SJCRH30 (cell line): ENCODE results near the gene ITGB8. TPM values are rescaled to one million over a fixed set of nuclear protein-coding genes. Genes with fewer than 3 reads are reported as not detected.

ENCODE experiments used
- DNase-seq, 2 experiments: peaks; one replicate each; pipeline ENCODE4 v3.0.0-alpha.2; 2015 to 2020
- H3K27ac ChIP-seq: fragments of 250-450 bp; sonication (Bioruptor Pico); 2 replicates; pipeline ENCODE4 v1.5.1; 2020; ENCODE audit warnings: mild to moderate bottlenecking, moderate library complexity
- H3K27me3 ChIP-seq: fragments of 250-450 bp; sonication (Bioruptor Pico); 2 replicates; pipeline ENCODE4 v1.5.1; 2020; ENCODE audit warnings: mild to moderate bottlenecking, moderate library complexity
- H3K36me3 ChIP-seq: fragments of 250-450 bp; sonication (Bioruptor Pico); 2 replicates; pipeline ENCODE4 v1.5.1; 2020; ENCODE audit warnings: mild to moderate bottlenecking, moderate library complexity
- H3K4me1 ChIP-seq: fragments of 250-450 bp; sonication (Bioruptor Pico); 2 replicates; pipeline ENCODE4 v1.5.1; 2020; ENCODE audit warnings: mild to moderate bottlenecking, moderate library complexity
- H3K4me3 ChIP-seq: fragments of 250-450 bp; sonication (Bioruptor Pico); 2 replicates; pipeline ENCODE4 v1.5.1; 2020; ENCODE audit warnings: mild to moderate bottlenecking, moderate library complexity
- H3K9me3 ChIP-seq: fragments of 250-450 bp; sonication (Bioruptor Pico); replicated peaks from 2 replicates; pipeline ENCODE4 v1.5.1; 2020; ENCODE audit warnings: mild to moderate bottlenecking, moderate library complexity
- total RNA-seq: library from RNA; depleted of rRNA; stranded (reverse); fragments of >200 nt; shearing (Covaris generic); gene quantifications from 2 replicates; pipeline ENCODE4 v1.2.3, GENCODE V29; 2014; rRNA removed

ITGB8 gene
- 35.0 and 40.0 TPM in 2 replicates for total RNA-seq

- Histone ChIP-seq H3K4me3 (peak within 1 kb of the TSS; percentile 87), H3K27ac (peak within 1 kb of the TSS; percentile 98)
Observed at GRCh38 chr7:20330239-20330927, at the start of gene ITGB8. ITGB8 (plus strand) TSS chr7:20330900; CDS start chr7:20331807, 907 bp downstream.

GRCh38 chr7:20282959-20283358, 47.7 kb upstream of the ITGB8 start:
- no peaks in the 10 kb centered on the region for H3K36me3 ChIP-seq
- no peak for DNase-seq
- no peak overlapping the region for H3K4me3 ChIP-seq
- H3K27ac ChIP-seq, result no peak overlapping the region
- no peaks in the 10 kb centered on the region for H3K4me1 ChIP-seq
- H3K9me3 ChIP-seq, result no peaks in the 10 kb centered on the region
- no peaks in the 10 kb centered on the region for H3K27me3 ChIP-seq

More at GRCh38 chr7:20330239-20330927, at the start of gene ITGB8:
- Histone ChIP-seq H3K9me3 (no peaks in the 10 kb centered on the region), H3K27me3 (no peaks in the 10 kb centered on the region), H3K4me1 (peaks cover 4% of the 10 kb centered on the region; the same call in 1 of the 2 replicates), H3K36me3 (no peaks in the 10 kb centered on the region)
- DNase-seq, result peak; percentile 95 to 96

GRCh38 chr7:20283385-20283784, 47.3 kb upstream of the ITGB8 start:
- Histone ChIP-seq H3K27ac (no peak overlapping the region), H3K4me3 (no peak overlapping the region), H3K27me3 (no peaks in the 10 kb centered on the region), H3K9me3 (no peaks in the 10 kb centered on the region), H3K4me1 (no peaks in the 10 kb centered on the region), H3K36me3 (no peaks in the 10 kb centered on the region)
- no peak for DNase-seq

GRCh38 chr7:20284003-20284770, 46.5 kb upstream of the ITGB8 start:
- no peak for DNase-seq
- no peak overlapping the region for H3K4me3 ChIP-seq
- H3K27me3 ChIP-seq, result no peaks in the 10 kb centered on the region
- H3K9me3 ChIP-seq, result no peaks in the 10 kb centered on the region
- H3K27ac ChIP-seq, result no peak overlapping the region
- H3K4me1 ChIP-seq, result no peaks in the 10 kb centered on the region
- no peaks in the 10 kb centered on the region for H3K36me3 ChIP-seq

DNA sequence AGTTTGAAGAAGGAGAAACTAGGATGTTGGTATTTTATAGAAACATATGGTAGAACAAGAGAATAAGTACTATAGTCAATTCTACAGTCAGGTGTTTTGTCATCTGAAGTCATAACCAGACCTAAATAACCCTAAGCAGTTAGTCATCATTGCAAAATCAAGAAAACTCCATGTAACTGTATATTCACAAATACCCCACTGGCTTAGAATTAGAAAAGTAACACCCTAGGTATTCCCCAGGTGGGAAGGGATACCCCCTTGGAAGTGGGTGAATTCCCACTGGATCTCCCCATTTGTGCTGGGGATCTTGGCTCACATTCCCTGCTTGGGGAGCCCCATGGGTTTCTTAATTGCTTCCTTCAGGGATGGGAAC, 45.9 kb upstream of the ITGB8 start:
- H3K27me3 ChIP-seq, result no peaks in the 10 kb centered on the region
- no peak overlapping the region for H3K4me3 ChIP-seq
- H3K9me3 ChIP-seq, result no peaks in the 10 kb centered on the region
- no peak for DNase-seq
- no peak overlapping the region for H3K27ac ChIP-seq
- no peaks in the 10 kb centered on the region for H3K4me1 ChIP-seq
- H3K36me3 ChIP-seq, result no peaks in the 10 kb centered on the region

DNA sequence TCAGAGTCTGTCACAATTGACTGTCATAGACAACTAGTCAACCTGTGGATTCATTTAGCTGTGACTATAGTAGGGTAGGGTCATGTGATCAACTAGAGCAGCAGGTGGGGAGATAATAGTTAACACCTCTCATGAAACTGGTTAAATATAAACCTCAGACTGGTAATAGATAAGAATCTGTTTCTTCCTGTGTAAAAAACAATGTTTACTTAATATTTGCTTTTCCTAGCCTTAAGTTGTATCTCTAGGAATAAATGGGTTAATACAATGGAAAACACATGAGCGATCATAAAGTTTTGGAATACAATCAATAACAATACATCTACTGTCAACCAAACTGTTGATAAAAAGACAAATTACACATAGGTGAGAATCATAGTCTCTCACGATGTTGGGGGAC, 43.4 kb upstream of the ITGB8 start:
- H3K27ac ChIP-seq, result no peak overlapping the region
- DNase-seq, result no peak

DNA sequence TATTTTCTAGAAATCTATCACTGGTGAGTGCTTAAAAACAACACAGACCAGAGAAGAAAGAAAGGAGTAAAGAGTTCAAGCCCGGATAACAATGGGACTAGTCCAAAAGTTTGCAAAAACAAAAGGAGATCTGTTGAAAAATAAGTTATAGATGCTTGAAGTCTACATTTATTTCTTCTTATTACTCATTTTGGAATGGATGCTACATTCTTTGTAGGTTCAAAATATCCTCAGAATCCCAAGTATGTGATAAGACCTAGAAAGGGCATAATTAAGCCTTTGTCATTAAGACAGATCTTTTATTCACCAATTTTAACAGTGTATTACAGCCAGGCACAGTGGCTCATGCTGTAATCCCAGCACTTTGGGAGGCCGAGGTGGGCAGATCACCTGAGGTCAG, 42.7 kb upstream of the ITGB8 start:
- Histone ChIP-seq H3K4me1 (no peaks in the 10 kb centered on the region), H3K27ac (no peak overlapping the region), H3K4me3 (no peak overlapping the region), H3K27me3 (no peaks in the 10 kb centered on the region), H3K36me3 (no peaks in the 10 kb centered on the region), H3K9me3 (no peaks in the 10 kb centered on the region)
- DNase-seq, result no peak

More for the DNA sequence above, 43.4 kb upstream of the ITGB8 start:
- Histone ChIP-seq H3K27me3 (no peaks in the 10 kb centered on the region), H3K9me3 (no peaks in the 10 kb centered on the region), H3K4me3 (no peak overlapping the region), H3K4me1 (no peaks in the 10 kb centered on the region), H3K36me3 (no peaks in the 10 kb centered on the region)

DNA sequence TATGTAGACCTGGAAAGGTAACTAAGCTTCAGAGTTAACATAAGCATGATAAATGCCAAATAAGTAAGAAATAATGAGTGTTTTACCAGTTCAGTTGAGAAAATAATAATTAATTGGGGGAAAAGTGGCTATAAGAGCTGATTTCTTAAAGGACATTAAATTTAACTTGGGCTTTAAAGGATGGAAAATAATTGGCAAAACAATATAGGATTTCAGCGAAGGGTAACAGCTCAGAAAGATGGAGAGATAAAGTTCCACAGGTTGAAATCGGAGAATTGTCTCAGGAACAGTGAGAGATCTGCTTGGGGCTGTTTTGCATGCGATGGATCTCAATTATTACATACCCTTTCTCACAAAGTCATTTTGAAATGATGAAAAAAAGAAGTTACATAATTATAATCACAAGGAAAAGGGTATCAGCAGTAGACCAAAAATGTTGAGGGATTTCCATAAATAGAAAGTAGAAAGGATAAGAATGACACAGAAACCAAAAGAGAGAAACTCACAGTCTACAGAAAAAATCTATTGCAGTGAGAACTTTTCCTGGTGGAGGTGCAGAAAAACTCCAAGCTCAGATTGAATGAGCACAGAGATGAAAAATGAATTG, 40.1 kb upstream of the ITGB8 start:
- Histone ChIP-seq H3K4me3 (no peak overlapping the region), H3K9me3 (peaks cover 7% of the 10 kb centered on the region), H3K4me1 (no peaks in the 10 kb centered on the region), H3K27me3 (no peaks in the 10 kb centered on the region), H3K27ac (no peak overlapping the region), H3K36me3 (no peaks in the 10 kb centered on the region)
- DNase-seq, result no peak

- peaks cover 8% of the 10 kb centered on the region for H3K4me1 ChIP-seq
Observed at GRCh38 chr7:20293336-20293735, 37.4 kb upstream of the ITGB8 start.

DNA sequence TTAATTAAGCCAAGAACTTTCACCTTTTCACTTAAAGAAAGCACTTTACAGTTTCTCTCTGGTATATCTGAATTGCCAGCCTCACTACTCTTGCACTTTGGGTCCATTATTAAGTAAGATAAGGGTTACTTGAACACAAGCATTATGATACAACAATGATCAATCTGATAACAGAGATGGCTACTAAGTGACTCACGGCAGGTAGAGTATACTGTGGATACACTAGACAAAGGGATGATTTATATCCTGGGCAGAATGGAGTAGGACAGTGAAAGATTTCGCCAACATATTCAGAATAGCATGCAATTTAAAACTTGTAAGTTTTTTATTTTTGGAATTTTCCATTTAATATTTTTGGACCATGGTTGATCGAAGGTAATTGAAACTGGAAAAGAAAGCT, 34.3 kb upstream of the ITGB8 start:
- H3K36me3 ChIP-seq, result no peaks in the 10 kb centered on the region
- DNase-seq, result no peak

More at GRCh38 chr7:20293336-20293735, 37.4 kb upstream of the ITGB8 start:
- H3K27me3 ChIP-seq, result no peaks in the 10 kb centered on the region
- H3K27ac ChIP-seq, result no peak overlapping the region
- peaks cover 11% of the 10 kb centered on the region for H3K9me3 ChIP-seq
- DNase-seq, result no peak
- H3K36me3 ChIP-seq, result no peaks in the 10 kb centered on the region
- H3K4me3 ChIP-seq, result no peak overlapping the region

DNA sequence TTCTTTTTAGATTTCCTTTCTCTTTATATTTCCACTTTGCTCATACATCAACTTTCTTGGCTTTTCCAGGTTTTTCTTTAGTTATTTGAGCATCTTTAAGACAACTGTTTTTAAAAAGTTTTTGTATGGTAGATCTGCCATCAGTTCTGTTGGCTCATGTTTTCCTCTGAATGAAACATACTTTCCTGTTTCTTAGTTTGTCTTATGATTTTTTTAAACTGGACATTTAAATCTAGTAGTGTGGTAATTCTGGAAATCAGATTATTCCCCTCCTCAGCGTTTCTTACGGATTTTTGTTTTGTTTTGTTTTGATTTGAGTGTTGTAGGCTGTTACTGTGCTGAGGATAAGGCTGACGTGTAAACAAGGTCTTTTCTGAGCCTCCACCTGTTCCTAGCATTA, 33.8 kb upstream of the ITGB8 start:
- Histone ChIP-seq H3K27me3 (no peaks in the 10 kb centered on the region), H3K36me3 (no peaks in the 10 kb centered on the region), H3K27ac (no peak overlapping the region), H3K4me3 (no peak overlapping the region), H3K9me3 (peaks cover 11% of the 10 kb centered on the region), H3K4me1 (peaks cover 23% of the 10 kb centered on the region)
- DNase-seq, result no peak

More for the DNA sequence above, 34.3 kb upstream of the ITGB8 start:
- peaks cover 19% of the 10 kb centered on the region for H3K4me1 ChIP-seq
- no peaks in the 10 kb centered on the region for H3K27me3 ChIP-seq
- H3K27ac ChIP-seq, result no peak overlapping the region
- no peak overlapping the region for H3K4me3 ChIP-seq
- H3K9me3 ChIP-seq, result peaks cover 11% of the 10 kb centered on the region

- DNase-seq, result peak; percentile 75 to 83
- Histone ChIP-seq H3K27ac (peak overlapping the region; percentile 57), H3K4me1 (peaks cover 25% of the 10 kb centered on the region), H3K4me3 (no peak overlapping the region), H3K9me3 (peaks cover 11% of the 10 kb centered on the region), H3K36me3 (no peaks in the 10 kb centered on the region), H3K27me3 (no peaks in the 10 kb centered on the region)
Observed at GRCh38 chr7:20298486-20298901, 32.2 kb upstream of the ITGB8 start.

DNA sequence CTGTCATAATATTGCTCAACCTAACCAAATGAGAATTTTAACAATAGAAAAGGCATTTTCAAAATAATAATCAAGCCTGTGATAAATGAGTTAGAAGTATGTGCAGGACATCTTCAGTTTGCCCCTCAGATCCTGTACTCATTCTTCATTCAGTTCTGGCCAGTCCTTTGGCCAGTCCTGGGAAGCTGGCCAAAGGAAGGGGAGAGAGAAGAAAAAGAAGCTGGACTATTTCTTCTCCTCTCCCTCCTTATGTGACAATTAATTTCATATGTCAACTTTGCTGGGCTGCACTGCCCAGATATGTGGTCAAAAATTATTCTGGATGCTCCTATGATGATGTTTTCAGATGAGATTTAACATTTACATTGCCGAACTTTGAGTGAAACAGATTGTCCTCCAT, 31.6 kb upstream of the ITGB8 start:
- H3K27me3 ChIP-seq, result no peaks in the 10 kb centered on the region
- H3K27ac ChIP-seq, result peak overlapping the region; percentile 57
- H3K4me1 ChIP-seq, result peaks cover 25% of the 10 kb centered on the region
- H3K4me3 ChIP-seq, result no peak overlapping the region
- no peak for DNase-seq
- peaks cover 11% of the 10 kb centered on the region for H3K9me3 ChIP-seq
- no peaks in the 10 kb centered on the region for H3K36me3 ChIP-seq

DNA sequence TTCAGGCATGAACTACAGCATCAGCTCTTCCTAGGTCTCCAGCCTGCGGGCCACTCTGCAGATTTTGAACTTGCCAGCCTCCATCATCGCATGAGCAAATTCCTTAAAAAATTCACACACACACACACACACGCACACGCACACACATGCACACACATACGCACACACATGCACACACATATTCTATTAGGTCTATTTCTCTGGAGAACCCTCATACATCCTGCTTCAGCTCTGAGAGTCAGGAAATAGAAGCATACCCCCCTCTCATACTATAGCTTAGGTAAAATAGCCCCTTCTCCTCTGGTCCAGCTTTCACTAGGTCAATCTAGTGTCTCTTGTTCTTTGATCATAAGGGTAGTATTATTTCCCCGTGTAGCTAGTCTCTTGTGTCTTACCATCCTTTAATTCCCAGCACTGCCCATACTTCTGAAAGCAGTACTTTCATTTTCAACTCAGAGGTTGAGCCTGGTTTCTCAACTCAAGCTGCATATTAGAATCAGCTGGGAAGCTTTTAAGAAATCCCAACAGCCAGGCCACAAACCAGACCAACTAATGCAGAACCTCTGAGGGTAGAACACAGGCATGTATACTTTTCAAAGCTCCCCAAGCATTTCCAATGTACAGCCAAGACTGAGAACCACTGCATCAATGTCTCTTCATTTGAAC, 30.9 kb upstream of the ITGB8 start:
- peaks cover 25% of the 10 kb centered on the region for H3K4me1 ChIP-seq
- no peak overlapping the region for H3K4me3 ChIP-seq
- no peaks in the 10 kb centered on the region for H3K27me3 ChIP-seq
- no peaks in the 10 kb centered on the region for H3K36me3 ChIP-seq
- DNase-seq, result no peak
- peaks cover 11% of the 10 kb centered on the region for H3K9me3 ChIP-seq
- H3K27ac ChIP-seq, result peak overlapping the region; percentile 57; the same call in 1 of the 2 replicates
